OCI-LY3 (cell line): ENCODE results near the gene GLYR1.

Experiments used
- H2AFZ ChIP-seq: fragments of 200-600, 300-600 bp; shearing (Covaris generic); 2 replicates; pipeline ENCODE4 v1.6.0; 2014; ENCODE audit warnings: antibody characterized with exemption, low read depth, low read length
- H3K27ac ChIP-seq: fragments of 200-600, 300-600 bp; sonication (generic); 2 replicates; pipeline ENCODE4 v1.5.1; 2014; ENCODE audit warnings: mild to moderate bottlenecking, low read length, moderate library complexity, mixed read lengths
- H3K27me3 ChIP-seq: fragments of 200-600, 300-600 bp; sonication (generic); 2 replicates; pipeline ENCODE4 v1.6.1; 2014; ENCODE audit warnings: low read depth, low read length, mixed read lengths
- H3K36me3 ChIP-seq: fragments of 200-600, 300-600 bp; sonication (generic); replicated peaks from 2 replicates; pipeline ENCODE3; 2014; ENCODE audit warnings: low read depth, low read length, mixed read lengths
- H3K4me1 ChIP-seq: fragments of 300-600, 200-600 bp; sonication (generic); 2 replicates; pipeline ENCODE4 v1.6.1; 2014; ENCODE audit warnings: low read length, mixed read lengths
- H3K4me2 ChIP-seq: fragments of 200-600, 300-600 bp; sonication (generic); 2 replicates; pipeline ENCODE4 v1.6.1; 2014; ENCODE audit warnings: low read length, mixed read lengths
- H3K4me3 ChIP-seq: fragments of 300-600, 200-600 bp; sonication (generic); 2 replicates; pipeline ENCODE4 v1.5.1; 2014; ENCODE audit warnings: antibody characterized with exemption, mild to moderate bottlenecking, low read length, moderate library complexity
- H3K79me2 ChIP-seq: fragments of 300-600, 200-600 bp; shearing (Covaris generic); 2 replicates; pipeline ENCODE4 v1.6.1; 2014; ENCODE audit warnings: mild to moderate bottlenecking, low read length, mixed read lengths
- H3K9ac ChIP-seq: fragments of 300-600, 200-600 bp; shearing (Covaris generic); 2 replicates; pipeline ENCODE4 v1.6.0; 2014; ENCODE audit warnings: mild to moderate bottlenecking, low read length, moderate library complexity
- H3K9me3 ChIP-seq: fragments of 200-600, 300-600 bp; shearing (Covaris generic); 2 replicates; pipeline ENCODE4 v1.6.1; 2014; ENCODE audit warnings: low read length, mixed read lengths; ENCODE audit not compliant: insufficient read depth
- H4K20me1 ChIP-seq: fragments of 200-600, 300-600 bp; sonication (generic); 2 replicates; pipeline ENCODE4 v1.6.1; 2016; ENCODE audit warnings: low read length, mixed read lengths; ENCODE audit not compliant: insufficient read depth
- CTCF ChIP-seq: fragments of 200-600, 300-600 bp; sonication (generic); IDR thresholded peaks from 2 replicates; pipeline ENCODE4 v1.5.1; 2014; ENCODE audit warnings: antibody characterized with exemption, low read length, low read depth
- EZH2phosphoT487 ChIP-seq: fragments of 200-600 bp; shearing (Covaris generic); IDR thresholded peaks from 2 replicates; pipeline ENCODE4 v1.6.1; 2018; ENCODE audit warnings: antibody characterized with exemption, mixed run types, low read depth

The GLYR1 gene

GRCh38 chr16:4765511-4766474, 81.3 kb downstream of the GLYR1 start:
- Histone ChIP-seq H4K20me1 (no peaks in the 10 kb centered on the region), H3K9ac (peak overlapping the region; percentile 69), H3K4me2 (peak overlapping the region; percentile 78), H3K4me3 (peak overlapping the region; percentile 81), H3K9me3 (no peaks in the 10 kb centered on the region), H3K27me3 (no peaks in the 10 kb centered on the region), H3K36me3 (peaks cover 11% of the 10 kb centered on the region), H3K27ac (no peak overlapping the region), H2AFZ (no peak overlapping the region), H3K79me2 (peaks cover 18% of the 10 kb centered on the region), H3K4me1 (peaks cover 10% of the 10 kb centered on the region)
- no peak for TF ChIP-seq EZH2phosphoT487
- no peak for TF ChIP-seq CTCF

DNA sequence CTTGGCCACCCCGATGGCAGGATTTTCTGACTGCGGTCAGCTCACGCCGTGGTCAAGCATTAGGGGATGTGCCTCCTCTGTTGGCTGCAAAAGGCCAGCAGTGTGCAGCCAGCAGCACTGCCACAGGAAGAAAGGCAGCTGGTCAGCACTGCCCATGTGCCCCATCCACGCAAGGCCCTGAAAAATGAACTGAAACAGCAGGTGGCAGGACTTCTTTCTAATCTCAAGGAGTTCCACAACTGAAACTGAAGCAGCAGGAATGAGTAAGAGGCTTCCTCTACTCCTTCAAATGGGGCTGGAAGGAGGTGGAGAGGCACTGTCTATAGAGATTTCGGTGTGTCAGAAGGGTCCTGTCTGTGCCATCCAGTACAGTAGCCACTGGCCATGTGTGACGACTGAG, 83.3 kb downstream of the GLYR1 start:
- TF ChIP-seq EZH2phosphoT487: no peak
- TF ChIP-seq CTCF: no peak
- Histone ChIP-seq H3K9ac (no peak overlapping the region), H3K36me3 (peaks cover 23% of the 10 kb centered on the region), H3K79me2 (peaks cover 18% of the 10 kb centered on the region), H4K20me1 (no peaks in the 10 kb centered on the region), H3K27ac (no peak overlapping the region), H2AFZ (no peak overlapping the region), H3K4me3 (no peak overlapping the region), H3K27me3 (no peaks in the 10 kb centered on the region), H3K4me2 (no peak overlapping the region), H3K4me1 (peaks cover 6% of the 10 kb centered on the region), H3K9me3 (no peaks in the 10 kb centered on the region)

DNA sequence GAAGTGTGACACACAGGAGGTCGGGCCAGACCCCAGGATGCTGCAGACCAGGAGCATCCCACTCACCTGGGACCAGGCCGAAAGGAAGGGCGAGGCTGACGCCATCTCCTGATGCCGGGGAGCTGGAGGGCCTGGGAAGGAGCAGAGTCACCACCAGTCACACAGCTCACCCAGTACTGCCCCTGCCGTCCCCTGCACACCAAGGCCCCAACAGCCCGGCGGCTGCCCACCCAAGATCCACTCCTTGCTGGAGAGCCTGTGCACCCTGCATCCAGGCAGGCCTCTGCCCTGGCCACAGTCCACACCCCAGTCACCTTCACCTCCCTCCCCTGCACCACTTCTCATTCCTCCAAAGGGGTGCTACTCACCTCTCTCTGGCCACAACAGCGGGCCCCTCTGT, 84.9 kb downstream of the GLYR1 start:
- no peak overlapping the region for H3K4me3 ChIP-seq
- peaks cover 26% of the 10 kb centered on the region for H3K36me3 ChIP-seq
- no peak for TF ChIP-seq CTCF
- TF ChIP-seq EZH2phosphoT487: no peak
- no peaks in the 10 kb centered on the region for H3K9me3 ChIP-seq
- peaks cover 6% of the 10 kb centered on the region for H3K4me1 ChIP-seq
- no peak overlapping the region for H3K9ac ChIP-seq
- no peak overlapping the region for H3K27ac ChIP-seq
- H3K79me2 ChIP-seq: peaks cover 18% of the 10 kb centered on the region
- H3K4me2 ChIP-seq: no peak overlapping the region
- H4K20me1 ChIP-seq: no peaks in the 10 kb centered on the region
- no peaks in the 10 kb centered on the region for H3K27me3 ChIP-seq
- no peak overlapping the region for H2AFZ ChIP-seq

DNA sequence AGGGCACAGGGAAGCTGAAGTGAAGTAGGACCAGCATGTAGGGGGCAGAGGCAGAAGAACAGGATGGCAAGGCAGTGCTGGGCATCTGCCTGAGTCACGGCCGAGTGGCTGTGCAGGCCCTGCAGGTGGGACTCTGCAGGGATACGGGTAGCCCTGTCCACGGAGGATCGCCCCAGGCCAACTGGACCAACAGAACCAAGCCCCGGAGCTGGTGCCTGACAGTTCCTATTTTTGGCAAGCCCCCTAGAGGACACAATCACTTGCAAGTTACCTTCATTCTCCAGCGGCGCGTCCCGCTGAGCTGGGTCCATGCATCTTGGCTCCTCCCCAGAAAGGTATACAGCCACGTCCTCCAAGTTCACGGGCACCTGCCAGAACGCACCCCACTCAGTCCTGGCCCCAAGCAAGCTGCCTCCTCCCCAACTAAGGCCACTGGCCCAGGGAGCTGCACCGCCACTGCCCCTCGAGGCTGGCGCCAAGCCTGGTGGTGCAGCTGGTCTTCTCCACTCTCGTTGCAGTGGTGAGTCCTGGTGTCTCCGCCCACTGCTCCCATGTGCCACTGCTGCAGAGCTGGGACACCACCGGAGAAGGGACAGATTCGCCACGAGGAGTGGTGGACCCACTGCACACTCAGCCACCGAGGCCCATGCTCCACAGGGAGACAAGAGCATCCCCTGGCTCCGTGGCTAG, 86.7 kb downstream of the GLYR1 start:
- no peak overlapping the region for H3K4me2 ChIP-seq
- peaks cover 4% of the 10 kb centered on the region; the same call in 1 of the 2 replicates for H3K79me2 ChIP-seq
- H3K4me3 ChIP-seq: no peak overlapping the region
- peaks cover 34% of the 10 kb centered on the region for H3K36me3 ChIP-seq
- no peaks in the 10 kb centered on the region for H4K20me1 ChIP-seq
- no peak overlapping the region for H3K9ac ChIP-seq
- H3K27me3 ChIP-seq: no peaks in the 10 kb centered on the region
- H3K9me3 ChIP-seq: no peaks in the 10 kb centered on the region
- no peak for TF ChIP-seq EZH2phosphoT487
- TF ChIP-seq CTCF: no peak
- no peak overlapping the region for H3K27ac ChIP-seq
- H3K4me1 ChIP-seq: no peaks in the 10 kb centered on the region
- no peak overlapping the region for H2AFZ ChIP-seq
